Cardiac muscle cell (in vitro differentiated cells and primary cell): ENCODE data around the gene SSBP3. TPM values are rescaled to one million over a fixed set of nuclear protein-coding genes. Genes with fewer than 3 reads are reported as not detected.

ENCODE experiments used
- DNase-seq, 2 donors: peaks; one replicate each; pipeline versions ENCODE4 v3.0.0 to v3.0.0-alpha.2; 2010 to 2017; ENCODE audit warnings: low read depth in 1 of 2, low spot score in 1 of 2
- H3K27ac ChIP-seq: fragments of 200-600 bp; sonication (generic); 2 replicates; pipeline ENCODE4 v1.5.1; 2016
- H3K27me3 ChIP-seq: fragments of 200-600 bp; sonication (generic); 2 replicates; pipeline ENCODE4 v1.6.0; 2016; ENCODE audit warnings: control low read depth
- H3K36me3 ChIP-seq: fragments of 200-600 bp; sonication (generic); 2 replicates; pipeline ENCODE4 v1.5.1; 2016; ENCODE audit warnings: control low read depth
- H3K4me1 ChIP-seq: fragments of 200-600 bp; sonication (generic); 2 replicates; pipeline ENCODE4 v1.8.1; 2017; ENCODE audit warnings: low read depth, mild to moderate bottlenecking, mixed run types
- H3K4me3 ChIP-seq: fragments of 200-600 bp; sonication (generic); 2 replicates; pipeline ENCODE4 v1.5.1; 2016; ENCODE audit warnings: mild to moderate bottlenecking
- H3K9me3 ChIP-seq: fragments of 200-600 bp; sonication (generic); 2 replicates; pipeline ENCODE4 v1.5.1; 2017; ENCODE audit warnings: low read depth, mild to moderate bottlenecking, control low read depth
- CTCF ChIP-seq: IDR thresholded peaks from 2 replicates; pipeline ENCODE4 v1.5.1; 2012; ENCODE audit warnings: low read depth, mild to moderate bottlenecking, low read length
- polyA plus RNA-seq: library from polyadenylated mRNA; unstranded; fragments of >200 nt; fragmentation: Nextera tagmentation; extraction: Ambion mirVana; gene quantifications from 2 replicates; pipeline ENCODE4 v1.2.1, GENCODE V29; 2016
- total RNA-seq: library from RNA; depleted of rRNA; stranded (reverse); fragments of >200 nt; gene quantifications from 2 replicates; pipeline ENCODE4 v1.2.3, GENCODE V29; 2016

SSBP3 gene
- total and polyA plus RNA-seq, 2 experiments from 2014 or later, result 40.2 to 81.0 TPM

- DNase-seq, result no peak
- no peaks in the 10 kb centered on the region for H3K36me3 ChIP-seq
- H3K4me1 ChIP-seq, result no peaks in the 10 kb centered on the region
- no peak for TF ChIP-seq CTCF
- no peak overlapping the region for H3K27ac ChIP-seq
- H3K4me3 ChIP-seq, result no peak overlapping the region
- no peaks in the 10 kb centered on the region for H3K9me3 ChIP-seq
- no peaks in the 10 kb centered on the region for H3K27me3 ChIP-seq
These were observed 9.8 kb upstream of the SSBP3 start for GRCh38 chr1:54415991-54416390.

GRCh38 chr1:54415533-54415932, 9.3 kb upstream of the SSBP3 start:
- Histone ChIP-seq H3K9me3 (no peaks in the 10 kb centered on the region), H3K36me3 (no peaks in the 10 kb centered on the region), H3K4me3 (no peak overlapping the region), H3K27me3 (no peaks in the 10 kb centered on the region), H3K27ac (no peak overlapping the region), H3K4me1 (no peaks in the 10 kb centered on the region)
- DNase-seq, result no peak
- no peak for TF ChIP-seq CTCF

- no peak for DNase-seq
- no peaks in the 10 kb centered on the region for H3K9me3 ChIP-seq
- peaks cover 7% of the 10 kb centered on the region for H3K4me1 ChIP-seq
- H3K4me3 ChIP-seq, result no peak overlapping the region
- H3K27ac ChIP-seq, result no peak overlapping the region
- H3K36me3 ChIP-seq, result no peaks in the 10 kb centered on the region
- no peak for TF ChIP-seq CTCF
- H3K27me3 ChIP-seq, result no peaks in the 10 kb centered on the region
These were observed 7.5 kb upstream of the SSBP3 start for GRCh38 chr1:54413732-54414131.

- Histone ChIP-seq H3K4me1 (peaks cover 11% of the 10 kb centered on the region), H3K9me3 (no peaks in the 10 kb centered on the region), H3K27me3 (no peaks in the 10 kb centered on the region), H3K4me3 (no peak overlapping the region), H3K36me3 (no peaks in the 10 kb centered on the region), H3K27ac (no peak overlapping the region)
- no peak for TF ChIP-seq CTCF
- peak in 1 of 2 donors; percentile 72 for DNase-seq
These were observed 7.1 kb upstream of the SSBP3 start for GRCh38 chr1:54413295-54413694.

GRCh38 chr1:54410359-54410758, 4.2 kb upstream of the SSBP3 start:
- Histone ChIP-seq H3K4me1 (peaks cover 18% of the 10 kb centered on the region), H3K36me3 (no peaks in the 10 kb centered on the region), H3K4me3 (no peak overlapping the region), H3K27ac (no peak overlapping the region), H3K9me3 (no peaks in the 10 kb centered on the region), H3K27me3 (no peaks in the 10 kb centered on the region)
- TF ChIP-seq CTCF, result no peak
- no peak for DNase-seq
